Mucosa of stomach (tissue), 1 donor: Measurements from ENCODE around the gene NHERF1.

Experiments
- H3K27me3 ChIP-seq: one replicate; pipeline ENCODE4 v1.7.0; 2013; ENCODE audit warnings: mild to moderate bottlenecking, low read length; ENCODE audit not compliant: control insufficient read depth, insufficient read depth
- H3K36me3 ChIP-seq: one replicate; pipeline ENCODE4 v1.7.0; 2013; ENCODE audit warnings: low read length; ENCODE audit not compliant: control insufficient read depth, insufficient read depth
- H3K4me1 ChIP-seq: one replicate; pipeline ENCODE4 v1.7.0; 2013; ENCODE audit warnings: mild to moderate bottlenecking, low read length; ENCODE audit not compliant: control insufficient read depth, insufficient read depth
- H3K4me3 ChIP-seq: one replicate; pipeline ENCODE4 v1.7.0; 2013; ENCODE audit warnings: low read length
- H3K9ac ChIP-seq: one replicate; pipeline ENCODE4 v1.7.0; 2013; ENCODE audit warnings: mild to moderate bottlenecking, low read length, moderate library complexity
- H3K9me3 ChIP-seq: one replicate; pipeline ENCODE4 v1.7.0; 2013; ENCODE audit warnings: mild to moderate bottlenecking, low read length, moderate library complexity; ENCODE audit not compliant: control insufficient read depth
- donor health status: Pancreatic carcinoma.

The NHERF1 gene

GRCh38 chr17:74773871-74774286 is 25.5 kb downstream of the NHERF1 start:
- Histone ChIP-seq H3K27me3 (no peaks in the 10 kb centered on the region), H3K4me1 (peaks cover 32% of the 10 kb centered on the region), H3K4me3 (no peak overlapping the region), H3K9ac (no peak overlapping the region), H3K9me3 (no peaks in the 10 kb centered on the region), H3K36me3 (peaks cover 15% of the 10 kb centered on the region)

- H3K27me3 ChIP-seq: no peaks in the 10 kb centered on the region
- H3K9ac ChIP-seq: peak overlapping the region; percentile 81
- H3K4me1 ChIP-seq: peaks cover 17% of the 10 kb centered on the region
- peaks cover 7% of the 10 kb centered on the region for H3K36me3 ChIP-seq
- H3K9me3 ChIP-seq: no peaks in the 10 kb centered on the region
- H3K4me3 ChIP-seq: peak overlapping the region; percentile 90
Observed at GRCh38 chr17:74775409-74776043, 27.1 kb downstream of the NHERF1 start.

- Histone ChIP-seq H3K4me1 (peaks cover 17% of the 10 kb centered on the region), H3K9ac (peak within 1 kb of the TSS; percentile 81), H3K9me3 (no peaks in the 10 kb centered on the region), H3K27me3 (no peaks in the 10 kb centered on the region), H3K36me3 (peaks cover 7% of the 10 kb centered on the region), H3K4me3 (peak within 1 kb of the TSS; percentile 90)
Observed at GRCh38 chr17:74776044-74776962, 27.9 kb downstream of the NHERF1 start, which contains the start of gene NAT9. Gene NAT9, minus strand, starts transcription at chr17:74776345. Its CDS starts 647 bp downstream, at chr17:74775698.

GRCh38 chr17:74776990-74777389 is 28.6 kb downstream of the NHERF1 start:
- H3K4me3 ChIP-seq: peak overlapping the region; percentile 20
- H3K27me3 ChIP-seq: no peaks in the 10 kb centered on the region
- H3K9ac ChIP-seq: peak overlapping the region; percentile 72
- H3K4me1 ChIP-seq: peaks cover 17% of the 10 kb centered on the region
- H3K36me3 ChIP-seq: peaks cover 6% of the 10 kb centered on the region
- no peaks in the 10 kb centered on the region for H3K9me3 ChIP-seq

- Histone ChIP-seq H3K4me3 (no peak overlapping the region), H3K27me3 (no peaks in the 10 kb centered on the region), H3K4me1 (peaks cover 17% of the 10 kb centered on the region), H3K9ac (no peak overlapping the region), H3K36me3 (no peaks in the 10 kb centered on the region), H3K9me3 (no peaks in the 10 kb centered on the region)
Observed at GRCh38 chr17:74777901-74778515, 29.6 kb downstream of the NHERF1 start.

- Histone ChIP-seq H3K9me3 (no peaks in the 10 kb centered on the region), H3K27me3 (no peaks in the 10 kb centered on the region), H3K36me3 (no peaks in the 10 kb centered on the region), H3K4me1 (peaks cover 17% of the 10 kb centered on the region), H3K4me3 (no peak overlapping the region), H3K9ac (no peak overlapping the region)
Observed at GRCh38 chr17:74778960-74779359, 30.5 kb downstream of the NHERF1 start.

GRCh38 chr17:74779501-74779900 is 31.1 kb downstream of the NHERF1 start:
- no peak overlapping the region for H3K9ac ChIP-seq
- H3K27me3 ChIP-seq: no peaks in the 10 kb centered on the region
- H3K4me3 ChIP-seq: no peak overlapping the region
- no peaks in the 10 kb centered on the region for H3K9me3 ChIP-seq
- H3K36me3 ChIP-seq: no peaks in the 10 kb centered on the region
- H3K4me1 ChIP-seq: peaks cover 17% of the 10 kb centered on the region

- Histone ChIP-seq H3K4me3 (no peak overlapping the region), H3K9me3 (no peaks in the 10 kb centered on the region), H3K36me3 (no peaks in the 10 kb centered on the region), H3K4me1 (peaks cover 17% of the 10 kb centered on the region), H3K27me3 (no peaks in the 10 kb centered on the region), H3K9ac (no peak overlapping the region)
Observed at GRCh38 chr17:74779948-74780400, 31.5 kb downstream of the NHERF1 start.

GRCh38 chr17:74780443-74781238 is 32.2 kb downstream of the NHERF1 start:
- H3K4me3 ChIP-seq: no peak overlapping the region
- no peaks in the 10 kb centered on the region for H3K27me3 ChIP-seq
- no peaks in the 10 kb centered on the region for H3K9me3 ChIP-seq
- H3K4me1 ChIP-seq: peaks cover 11% of the 10 kb centered on the region
- H3K36me3 ChIP-seq: no peaks in the 10 kb centered on the region
- no peak overlapping the region for H3K9ac ChIP-seq

- H3K9me3 ChIP-seq: no peaks in the 10 kb centered on the region
- H3K9ac ChIP-seq: no peak overlapping the region
- peaks cover 3% of the 10 kb centered on the region for H3K4me1 ChIP-seq
- H3K27me3 ChIP-seq: no peaks in the 10 kb centered on the region
- H3K4me3 ChIP-seq: no peak overlapping the region
- no peaks in the 10 kb centered on the region for H3K36me3 ChIP-seq
Observed at GRCh38 chr17:74782571-74782970, 34.1 kb downstream of the NHERF1 start.

GRCh38 chr17:74784125-74784810 is 35.8 kb downstream of the NHERF1 start:
- Histone ChIP-seq H3K4me3 (no peak overlapping the region), H3K9me3 (no peaks in the 10 kb centered on the region), H3K4me1 (no peaks in the 10 kb centered on the region), H3K9ac (no peak overlapping the region), H3K27me3 (no peaks in the 10 kb centered on the region), H3K36me3 (no peaks in the 10 kb centered on the region)
